T-helper 2 cell treated with Interferon-gamma antibody and Interleukin-4, amounts not matched to agents 100 ng/mL and 5 ng/mL, for 36 hours (primary cell): ENCODE results near the gene VAPA. TPM values are rescaled to one million over a fixed set of nuclear protein-coding genes. Genes with fewer than 3 reads are reported as not detected.

Experiments used
- intact Hi-C: fragments of 100-400 bp; cut with micrococcal nuclease; formaldehyde crosslinking; loops from one replicate; pipeline ENCODE4 v1.15.1; 2023
- total RNA-seq: library from RNA; stranded (reverse); gene quantifications from 2 replicates; pipeline ENCODE4 v1.2.3, GENCODE V29; 2022

Gene VAPA
- total RNA-seq, 1 donor from 2014 or later = 168 TPM

- intact Hi-C loops = loop anchor here (1.0 to 5.0 kb wide), 6 partner anchors 34 to 1206 kb away; partner anchors contain the start of genes MTCL1, RALBP1 and TWSG1
Measured at GRCh38 chr18:9913151-9913525, 678 bp upstream of the VAPA start.

GRCh38 chr18:9914334-9914583 is 443 bp downstream of the VAPA start:
- intact Hi-C loops = loop anchor here (2.0 to 5.0 kb wide), 4 partner anchors 33 to 1207 kb away; partner anchors contain the start of genes ANKRD12, MTCL1 and PPP4R1

- intact Hi-C loops = loop anchor here (2.0 to 5.0 kb wide), 4 partner anchors 33 to 1207 kb away; partner anchors contain the start of genes ANKRD12, MTCL1 and PPP4R1
Measured at GRCh38 chr18:9914584-9915290, 921 bp downstream of the VAPA start.

GRCh38 chr18:9915291-9916076 is 1.7 kb downstream of the VAPA start:
- intact Hi-C loops = loop anchor here (2.0 kb wide), 2 partner anchors 301 to 779 kb away; partner anchors contain the start of genes ANKRD12 and PPP4R1

GRCh38 chr18:9916077-9916639 is 2.3 kb downstream of the VAPA start:
- intact Hi-C loops = no loop called here

- intact Hi-C loops = no loop called here
Measured at GRCh38 chr18:9916808-9917207, 3.0 kb downstream of the VAPA start.

GRCh38 chr18:9918016-9918680 is 4.3 kb downstream of the VAPA start:
- intact Hi-C loops = no loop called here

GRCh38 chr18:9919564-9920232 is 5.9 kb downstream of the VAPA start:
- intact Hi-C loops = no loop called here

- intact Hi-C loops = no loop called here
Measured at GRCh38 chr18:9922592-9923311, 8.9 kb downstream of the VAPA start.

GRCh38 chr18:9924371-9924943 is 10.6 kb downstream of the VAPA start:
- intact Hi-C loops = no loop called here

- intact Hi-C loops = no loop called here
Measured at GRCh38 chr18:9925369-9925768, 11.6 kb downstream of the VAPA start.

GRCh38 chr18:9925795-9926194 is 12.0 kb downstream of the VAPA start:
- intact Hi-C loops = no loop called here

- intact Hi-C loops = no loop called here
Measured at GRCh38 chr18:9926223-9926894, 12.5 kb downstream of the VAPA start.

- intact Hi-C loops = no loop called here
Measured at GRCh38 chr18:9926977-9927376, 13.2 kb downstream of the VAPA start.

GRCh38 chr18:9927392-9928063 is 13.7 kb downstream of the VAPA start:
- intact Hi-C loops = no loop called here

- intact Hi-C loops = no loop called here
Measured at GRCh38 chr18:9928646-9929259, 14.9 kb downstream of the VAPA start.

- intact Hi-C loops = no loop called here
Measured at GRCh38 chr18:9930299-9930884, 16.6 kb downstream of the VAPA start.

- intact Hi-C loops = no loop called here
Measured at GRCh38 chr18:9931146-9931545, 17.3 kb downstream of the VAPA start.
